Prostate gland (tissue), 2 donors: ENCODE data around the gene DDX55. TPM values are rescaled to one million over a fixed set of nuclear protein-coding genes. Genes with fewer than 3 reads are reported as not detected.
"Not testable (repeated sequence)": the region's sequence is repeated elsewhere in the genome, so short reads cannot be mapped to it uniquely, and the experiment has no call there.

Experiments used
- DNase-seq: peaks from one replicate; pipeline ENCODE4 v3.0.0-alpha.2; 2019; ENCODE audit warnings: low spot score
- H3K27ac ChIP-seq, 2 donors: fragments of 200-600 bp; sonication (generic); 2 replicates each; pipeline ENCODE4 v1.5.1; 2017 to 2019
- H3K27me3 ChIP-seq: fragments of 200-600 bp; sonication (generic); replicated peaks from 2 replicates; pipeline ENCODE4 v1.5.1; 2019; ENCODE audit not compliant: insufficient read depth
- H3K36me3 ChIP-seq, 2 donors: fragments of 200-600 bp; sonication (generic); 1 replicate in 1 of 2; 2 replicates in 1 of 2; pipeline versions ENCODE4 v1.5.1 to v1.8.1; 2017 to 2019
- H3K4me1 ChIP-seq: fragments of 200-600 bp; sonication (generic); replicated peaks from 2 replicates; pipeline ENCODE4 v1.5.1; 2019
- H3K4me3 ChIP-seq, 2 donors: fragments of 200-600 bp; sonication (generic); 2 replicates each; pipeline ENCODE4 v1.5.1; 2017 to 2019
- H3K9me3 ChIP-seq: fragments of 200-600 bp; sonication (generic); 2 replicates; pipeline ENCODE4 v1.5.1; 2017
- POLR2A ChIP-seq: fragments of 450-650 bp; IDR thresholded peaks from one replicate; pipeline ENCODE4 v1.6.1; 2016; ENCODE audit warnings: antibody characterized with exemption, mild to moderate bottlenecking
- POLR2AphosphoS5 ChIP-seq: sonication (generic); formaldehyde crosslinking; IDR thresholded peaks from one replicate; pipeline ENCODE4 v1.6.1; 2017; ENCODE audit warnings: antibody characterized with exemption
- WGBS: methylation state at CpG from one replicate; pipeline ENCODE4 v1.1.5; 2018; 5-methylcytosine and 5-hydroxymethylcytosine counted together
- intact Hi-C: fragments of 100-400 bp; cut with DNase I; formaldehyde crosslinking; loops from one replicate; pipeline ENCODE4 v1.14.2; 2022
- total RNA-seq, 2 donors: library from RNA; depleted of rRNA; stranded (reverse); fragments of >200 nt; gene quantifications; one replicate each; pipeline ENCODE4 v1.1.0, GENCODE V29; 2016
- TF ChIP-seq, protein P1 (sequence below), 4 experiments: fragments of 200-600 bp in 2 of 4; fragments of 450-650 bp in 2 of 4; sonication (generic) in 2 of 4; IDR thresholded peaks; 1 replicate in 3 of 4; 2 replicates in 1 of 4; pipeline ENCODE4 v1.5.1; 2016 to 2019; ENCODE audit warnings: antibody characterized with exemption in 4 of 4, mild to moderate bottlenecking in 2 of 4, moderate library complexity in 2 of 4

The DDX55 gene
- total RNA-seq, 2 donors from 2014 or later: 13.7 to 24.4 TPM

- Histone ChIP-seq H3K4me1 (no peaks in the 10 kb centered on the region), H3K9me3 (no peaks in the 10 kb centered on the region), H3K4me3 (no peak overlapping the region), H3K27ac (no peak overlapping the region), H3K36me3 (peaks cover 0 to 3% of the 10 kb centered on the region in 2 donors), H3K27me3 (no peaks in the 10 kb centered on the region)
- intact Hi-C loops: no loop called here
- DNase-seq: no peak
- TF ChIP-seq POLR2AphosphoS5 (no peak), POLR2A (no peak)
- TF ChIP-seq, protein P1, sequence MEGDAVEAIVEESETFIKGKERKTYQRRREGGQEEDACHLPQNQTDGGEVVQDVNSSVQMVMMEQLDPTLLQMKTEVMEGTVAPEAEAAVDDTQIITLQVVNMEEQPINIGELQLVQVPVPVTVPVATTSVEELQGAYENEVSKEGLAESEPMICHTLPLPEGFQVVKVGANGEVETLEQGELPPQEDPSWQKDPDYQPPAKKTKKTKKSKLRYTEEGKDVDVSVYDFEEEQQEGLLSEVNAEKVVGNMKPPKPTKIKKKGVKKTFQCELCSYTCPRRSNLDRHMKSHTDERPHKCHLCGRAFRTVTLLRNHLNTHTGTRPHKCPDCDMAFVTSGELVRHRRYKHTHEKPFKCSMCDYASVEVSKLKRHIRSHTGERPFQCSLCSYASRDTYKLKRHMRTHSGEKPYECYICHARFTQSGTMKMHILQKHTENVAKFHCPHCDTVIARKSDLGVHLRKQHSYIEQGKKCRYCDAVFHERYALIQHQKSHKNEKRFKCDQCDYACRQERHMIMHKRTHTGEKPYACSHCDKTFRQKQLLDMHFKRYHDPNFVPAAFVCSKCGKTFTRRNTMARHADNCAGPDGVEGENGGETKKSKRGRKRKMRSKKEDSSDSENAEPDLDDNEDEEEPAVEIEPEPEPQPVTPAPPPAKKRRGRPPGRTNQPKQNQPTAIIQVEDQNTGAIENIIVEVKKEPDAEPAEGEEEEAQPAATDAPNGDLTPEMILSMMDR (IDR thresholded peaks at IDR 0.05): no peak
- WGBS: 98% methylated on average over 1 of the region's 1 CpG
Observed at GRCh38 chr12:123599310-123599709, 2.6 kb upstream of the DDX55 start.

GRCh38 chr12:123599721-123600120, 2.2 kb upstream of the DDX55 start:
- DNase-seq: no peak
- WGBS: 87% methylated on average over 7 of the region's 7 CpGs
- intact Hi-C loops: loop anchor here (5.0 kb wide), 1 partner anchor 332 kb away; no protein-coding TSS in a partner anchor
- Histone ChIP-seq H3K36me3 (peaks cover 0 to 3% of the 10 kb centered on the region in 2 donors), H3K27ac (no peak overlapping the region), H3K4me1 (no peaks in the 10 kb centered on the region), H3K9me3 (no peaks in the 10 kb centered on the region), H3K27me3 (no peaks in the 10 kb centered on the region), H3K4me3 (no peak overlapping the region)
- TF ChIP-seq, protein P1 (IDR thresholded peaks at IDR 0.05): no peak
- TF ChIP-seq POLR2AphosphoS5 (no peak), POLR2A (no peak)

DNA sequence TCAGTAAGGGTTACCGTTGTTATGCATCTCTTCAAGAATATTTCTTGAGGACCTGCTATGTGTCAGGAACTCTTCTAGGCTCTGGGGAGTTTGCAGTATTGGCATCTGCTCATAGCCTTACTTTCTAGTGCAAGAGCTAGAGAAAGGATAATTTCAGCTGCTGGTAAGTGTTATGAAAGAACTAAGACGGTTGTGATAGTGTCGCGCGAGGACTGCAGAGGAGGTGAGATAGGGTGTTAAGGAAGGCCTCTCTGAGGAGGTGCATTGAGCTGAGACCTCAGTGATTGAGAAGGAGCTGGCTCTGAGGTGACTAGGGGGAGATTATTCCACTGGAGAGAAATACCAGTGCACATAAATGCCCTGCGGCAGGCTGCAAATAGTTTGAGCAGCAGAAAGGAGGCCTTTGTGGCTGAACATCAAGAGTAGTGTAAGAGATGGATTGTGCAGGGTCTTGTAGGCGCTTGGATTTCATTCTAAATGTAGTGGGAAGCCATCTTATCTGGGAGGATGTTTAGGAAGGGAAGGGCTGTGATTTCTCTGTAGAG, 824 bp downstream of the DDX55 start:
- peak overlapping the region in 1 of 2 donors; percentile 84 for H3K27ac ChIP-seq
- intact Hi-C loops: loop anchor here (5.0 kb wide), 1 partner anchor 335 kb away; no protein-coding TSS in a partner anchor

GRCh38 chr12:123603495-123603894, 1.6 kb downstream of the DDX55 start:
- not testable (repeated sequence) for H3K27ac ChIP-seq, H3K9me3 ChIP-seq, H3K27me3 ChIP-seq, H3K36me3 ChIP-seq, H3K4me3 ChIP-seq, DNase-seq, H3K4me1 ChIP-seq
- intact Hi-C loops: loop anchor here (5.0 kb wide), 1 partner anchor 336 kb away; no protein-coding TSS in a partner anchor
- 63% methylated on average over 11 of the region's 11 CpGs for WGBS

More for the DNA sequence above, 824 bp downstream of the DDX55 start:
- Histone ChIP-seq H3K4me1 (no peaks in the 10 kb centered on the region), H3K4me3 (peak overlapping the region; percentile 58 to 86), H3K27me3 (no peaks in the 10 kb centered on the region), H3K36me3 (no peaks in the 10 kb centered on the region), H3K9me3 (no peaks in the 10 kb centered on the region)
- DNase-seq: no peak
- WGBS: 9% methylated on average over 7 of the region's 7 CpGs
- TF ChIP-seq POLR2AphosphoS5 (no peak), POLR2A (no peak)
- TF ChIP-seq, protein P1 (IDR thresholded peaks at IDR 0.05): no peak

DNA sequence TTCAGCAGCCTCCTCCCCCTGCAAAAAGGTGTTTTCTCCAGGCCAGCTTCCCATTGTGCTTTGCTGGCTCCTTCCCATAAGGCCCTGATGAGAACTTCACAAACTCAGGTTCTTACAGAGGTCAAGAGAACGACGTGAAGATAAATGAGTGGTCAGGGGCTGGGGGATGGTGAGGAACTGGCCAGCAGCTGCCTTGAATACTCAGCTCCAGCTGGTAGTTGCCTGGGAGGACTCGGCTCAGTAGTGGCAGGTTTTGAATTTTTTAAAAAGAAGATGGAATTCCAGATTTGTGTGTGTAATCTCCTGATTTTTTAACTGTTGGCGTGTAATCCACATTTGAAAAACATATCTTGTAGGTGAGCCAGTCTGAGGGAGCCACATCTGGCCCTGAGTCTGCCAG, 5.9 kb downstream of the DDX55 start:
- no peaks in the 10 kb centered on the region for H3K27me3 ChIP-seq
- WGBS: 75% methylated on average over 4 of the region's 4 CpGs
- no peak for DNase-seq
- H3K4me1 ChIP-seq: no peaks in the 10 kb centered on the region
- H3K36me3 ChIP-seq: peaks cover 0 to 19% of the 10 kb centered on the region in 2 donors
- intact Hi-C loops: no loop called here
- no peak for TF ChIP-seq POLR2AphosphoS5
- TF ChIP-seq POLR2A: no peak
- TF ChIP-seq, protein P1 (IDR thresholded peaks at IDR 0.05): no peak
- no peaks in the 10 kb centered on the region for H3K9me3 ChIP-seq
- H3K4me3 ChIP-seq: no peak overlapping the region
- H3K27ac ChIP-seq: no peak overlapping the region
